Right lobe of liver (tissue), 6 donors: ENCODE measurements around the gene MAGI1. TPM values are rescaled to one million over a fixed set of nuclear protein-coding genes. Genes with fewer than 3 reads are reported as not detected.

Experiments used
- ATAC-seq, 4 donors: fragments of 200-7000 bp; cut with Tn5 transposase; one replicate each; pipeline ENCODE4 v1.9.1; 2020; ENCODE audit warnings: mild to moderate bottlenecking in 4 of 4, moderate library complexity in 4 of 4
- DNase-seq, 3 donors: peaks; one replicate each; pipeline ENCODE4 v3.0.0-alpha.2; 2020
- H3K27ac ChIP-seq, 3 donors: fragments of 200-600 bp; one replicate each; pipeline ENCODE4 v1.8.0; 2022
- H3K27me3 ChIP-seq, 2 donors: fragments of 200-600 bp; one replicate each; pipeline ENCODE4 v1.8.0; 2022
- H3K36me3 ChIP-seq, 4 donors: fragments of 200-600 bp; sonication (generic) in 1 of 4; one replicate each; pipeline versions ENCODE4 v1.5.1 to v1.8.0; 2017 to 2022; ENCODE audit warnings: control low read depth in 1 of 4
- H3K4me1 ChIP-seq, 4 donors: fragments of 200-600 bp; sonication (generic) in 1 of 4; one replicate each; pipeline versions ENCODE4 v1.5.1 to v1.8.0; 2017 to 2022; ENCODE audit warnings: control low read depth in 1 of 4
- H3K4me3 ChIP-seq, 3 donors: fragments of 200-600 bp; one replicate each; pipeline ENCODE4 v1.8.0; 2022
- H3K9me3 ChIP-seq, 4 donors: fragments of 200-600 bp; sonication (generic) in 1 of 4; one replicate each; pipeline versions ENCODE4 v1.5.1 to v1.8.0; 2017 to 2022; ENCODE audit warnings: control low read depth in 1 of 4
- CTCF ChIP-seq, 4 donors: fragments of 200-600 bp in 3 of 4; fragments of 450-650 bp in 1 of 4; IDR thresholded peaks; one replicate each; pipeline versions ENCODE4 v1.5.1 to v1.8.0; 2016 to 2022; ENCODE audit warnings: antibody characterized with exemption in 4 of 4, mild to moderate bottlenecking in 2 of 4
- POLR2A ChIP-seq: fragments of 450-650 bp; IDR thresholded peaks from one replicate; pipeline ENCODE4 v1.6.1; 2017; ENCODE audit warnings: antibody characterized with exemption, mild to moderate bottlenecking
- WGBS: methylation state at CpG from one replicate; pipeline ENCODE4 v1.1.6; 2018; ENCODE audit warnings: low coverage, low lambda C conversion rate; ENCODE audit not compliant: insufficient coverage; ENCODE audit errors: missing lambda C conversion rate; 5-methylcytosine and 5-hydroxymethylcytosine counted together
- intact Hi-C, 2 donors: fragments of 100-400 bp; cut with DNase I; formaldehyde crosslinking; loops; one replicate each; pipeline versions ENCODE4 v1.11.2 to v1.14.1; 2022
- total RNA-seq, 6 experiments: library from RNA; depleted of rRNA in 2 of 6; stranded (reverse); fragments of >200 nt in 2 of 6; fragmentation: NEBNext Ultra II Directional in 3 of 6; extraction: Animal tissue kit (Norgen Biotek cat#: 25700) in 3 of 6; gene quantifications; one replicate each; pipeline versions ENCODE4 v1.1.0 to v1.2.4, GENCODE V29; 2016 to 2023
- donor health status: DM: no; HTN: yes; CAD: no.
- donor health status: DM: no; HTN: no; CAD: no.
- donor health status: DM: no; HTN: no; CAD: no.
- donor health status: DM: no; HTN: yes; CAD: no.
- donor health status: DM: no; HTN: yes; CAD: no.

MAGI1 gene
- total RNA-seq, 6 experiments from 2014 or later = 22.6 to 37.7 (median 26.9) TPM

- no peaks in the 10 kb centered on the region for H3K9me3 ChIP-seq
- no peaks in the 10 kb centered on the region for H3K27me3 ChIP-seq
- H3K4me1 ChIP-seq = no peaks in the 10 kb centered on the region
- 44% methylated on average over 3 of the region's 3 CpGs for WGBS
- DNase-seq (no peak), ATAC-seq (no peak)
- H3K36me3 ChIP-seq = no peaks in the 10 kb centered on the region
- H3K27ac ChIP-seq = no peak overlapping the region
- no peak for TF ChIP-seq POLR2A
- no peak for TF ChIP-seq CTCF (IDR thresholded peaks at IDR 0.05)
- H3K4me3 ChIP-seq = no peak overlapping the region
- intact Hi-C loops = no loop called here
Observed at GRCh38 chr3:65636326-65636725, 402.4 kb downstream of the MAGI1 start.

- Histone ChIP-seq H3K36me3 (no peaks in the 10 kb centered on the region), H3K27ac (no peak overlapping the region), H3K4me1 (no peaks in the 10 kb centered on the region), H3K9me3 (no peaks in the 10 kb centered on the region), H3K27me3 (no peaks in the 10 kb centered on the region), H3K4me3 (no peak overlapping the region)
- ATAC-seq (peak in 2 of 4 donors; percentile 26 to 60), DNase-seq (no peak)
- TF ChIP-seq POLR2A (no peak), CTCF (IDR thresholded peaks at IDR 0.05) (no peak)
- 51% methylated on average over 2 of the region's 2 CpGs for WGBS
- intact Hi-C loops = no loop called here
Observed at GRCh38 chr3:65635657-65636056, 403.1 kb downstream of the MAGI1 start.

GRCh38 chr3:65633018-65633638 is 405.6 kb downstream of the MAGI1 start:
- 81% methylated on average over 6 of the region's 7 CpGs for WGBS
- no peaks in the 10 kb centered on the region for H3K4me1 ChIP-seq
- intact Hi-C loops = no loop called here
- H3K36me3 ChIP-seq = no peaks in the 10 kb centered on the region
- TF ChIP-seq CTCF (IDR thresholded peaks at IDR 0.05) (no peak), POLR2A (no peak)
- H3K9me3 ChIP-seq = no peaks in the 10 kb centered on the region
- ATAC-seq (no peak), DNase-seq (no peak)
- no peak overlapping the region for H3K27ac ChIP-seq
- no peak overlapping the region for H3K4me3 ChIP-seq
- no peaks in the 10 kb centered on the region for H3K27me3 ChIP-seq

- H3K4me1 ChIP-seq = no peaks in the 10 kb centered on the region
- H3K4me3 ChIP-seq = no peak overlapping the region
- ATAC-seq = peak in 1 of 4 donors; percentile 25
Observed at GRCh38 chr3:65632414-65632813, 406.3 kb downstream of the MAGI1 start.

More at GRCh38 chr3:65632414-65632813, 406.3 kb downstream of the MAGI1 start:
- H3K27ac ChIP-seq = no peak overlapping the region
- intact Hi-C loops = no loop called here
- H3K36me3 ChIP-seq = no peaks in the 10 kb centered on the region
- no peak for TF ChIP-seq CTCF (IDR thresholded peaks at IDR 0.05)
- DNase-seq = no peak
- H3K9me3 ChIP-seq = no peaks in the 10 kb centered on the region
- H3K27me3 ChIP-seq = no peaks in the 10 kb centered on the region
